Activated naive CD8-positive, alpha-beta T cell treated with anti-CD3 and anti-CD28 coated beads for 36 hours (primary cell): ENCODE data around the gene KCNK7. TPM values are rescaled to one million over a fixed set of nuclear protein-coding genes. Genes with fewer than 3 reads are reported as not detected.

Source experiments
- DNase-seq: peaks from one replicate; pipeline ENCODE4 v3.0.0; 2021
- H3K27ac Mint-ChIP-seq: one replicate; pipeline ENCODE4 v1.8.0; 2022; ENCODE audit warnings: mild to moderate bottlenecking, moderate library complexity, mixed read lengths
- H3K27me3 Mint-ChIP-seq: one replicate; pipeline ENCODE4 v1.8.0; 2022; ENCODE audit warnings: mild to moderate bottlenecking, mixed read lengths
- H3K36me3 Mint-ChIP-seq: one replicate; pipeline ENCODE4 v1.8.0; 2021; ENCODE audit warnings: mild to moderate bottlenecking, mixed read lengths
- H3K4me1 Mint-ChIP-seq: one replicate; pipeline ENCODE4 v1.8.0; 2021; ENCODE audit warnings: mixed read lengths
- H3K4me3 Mint-ChIP-seq: one replicate; pipeline ENCODE4 v1.8.0; 2022; ENCODE audit warnings: mild to moderate bottlenecking, moderate library complexity, mixed read lengths
- H3K9me3 Mint-ChIP-seq: one replicate; pipeline ENCODE4 v1.8.0; 2022; ENCODE audit warnings: mixed read lengths
- total RNA-seq, 2 experiments: library from RNA; stranded (reverse); gene quantifications; one replicate each; pipeline ENCODE4 v1.2.3, GENCODE V29; 2021

The KCNK7 gene
- total RNA-seq, 2 experiments from 2014 or later: 0.37 to 0.62 TPM

GRCh38 chr11:65619281-65619928 lies 23.8 kb upstream of the KCNK7 start:
- Mint-ChIP-seq H3K4me3 (no peak overlapping the region), H3K27ac (no peak overlapping the region)

GRCh38 chr11:65618763-65619162 lies 23.2 kb upstream of the KCNK7 start:
- H3K36me3 Mint-ChIP-seq: peaks cover 15% of the 10 kb centered on the region
- peaks cover 19% of the 10 kb centered on the region for H3K4me1 Mint-ChIP-seq
- no peak overlapping the region for H3K4me3 Mint-ChIP-seq
- H3K27me3 Mint-ChIP-seq: no peaks in the 10 kb centered on the region
- H3K27ac Mint-ChIP-seq: peak overlapping the region; percentile 42
- no peak for DNase-seq
- no peaks in the 10 kb centered on the region for H3K9me3 Mint-ChIP-seq

More at GRCh38 chr11:65619281-65619928, 23.8 kb upstream of the KCNK7 start:
- Mint-ChIP-seq H3K36me3 (peaks cover 15% of the 10 kb centered on the region), H3K27me3 (no peaks in the 10 kb centered on the region), H3K9me3 (no peaks in the 10 kb centered on the region), H3K4me1 (peaks cover 19% of the 10 kb centered on the region)
- no peak for DNase-seq

GRCh38 chr11:65617990-65618751 lies 22.6 kb upstream of the KCNK7 start:
- Mint-ChIP-seq H3K27ac (no peak overlapping the region), H3K36me3 (peaks cover 17% of the 10 kb centered on the region), H3K9me3 (no peaks in the 10 kb centered on the region), H3K27me3 (no peaks in the 10 kb centered on the region), H3K4me3 (no peak overlapping the region), H3K4me1 (peaks cover 19% of the 10 kb centered on the region)
- DNase-seq: no peak

GRCh38 chr11:65617136-65617850 lies 21.7 kb upstream of the KCNK7 start:
- Mint-ChIP-seq H3K36me3 (peaks cover 23% of the 10 kb centered on the region), H3K27me3 (no peaks in the 10 kb centered on the region), H3K9me3 (no peaks in the 10 kb centered on the region), H3K4me3 (peak overlapping the region; percentile 99), H3K4me1 (peaks cover 28% of the 10 kb centered on the region), H3K27ac (peak overlapping the region; percentile 97)
- no peak for DNase-seq

DNA sequence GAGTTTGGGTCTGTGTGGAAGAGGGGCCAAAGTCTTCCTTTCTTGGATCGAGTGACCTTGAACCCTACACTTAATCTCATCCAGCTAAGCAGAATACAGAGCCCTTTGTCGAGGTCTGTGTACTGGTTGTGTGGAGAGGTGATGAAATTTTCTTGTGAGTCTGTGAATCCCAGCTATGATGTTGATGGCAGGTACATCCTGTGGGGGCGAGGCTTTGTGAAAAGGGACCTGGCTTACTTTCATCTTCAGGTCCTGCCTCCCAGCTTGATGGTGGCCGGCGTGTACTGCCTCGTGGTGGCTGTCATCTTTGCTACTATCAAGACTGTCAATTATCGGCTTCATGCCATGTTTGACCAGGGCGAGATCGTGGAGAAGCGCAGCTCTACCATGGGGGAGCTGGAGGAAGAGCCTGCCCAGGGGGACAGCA lies 21.0 kb upstream of the KCNK7 start:
- Mint-ChIP-seq H3K27me3 (no peaks in the 10 kb centered on the region), H3K9me3 (no peaks in the 10 kb centered on the region), H3K27ac (peak overlapping the region; percentile 97), H3K4me3 (peak overlapping the region; percentile 99), H3K4me1 (peaks cover 33% of the 10 kb centered on the region), H3K36me3 (peaks cover 22% of the 10 kb centered on the region)
- DNase-seq: peak; percentile 50

DNA sequence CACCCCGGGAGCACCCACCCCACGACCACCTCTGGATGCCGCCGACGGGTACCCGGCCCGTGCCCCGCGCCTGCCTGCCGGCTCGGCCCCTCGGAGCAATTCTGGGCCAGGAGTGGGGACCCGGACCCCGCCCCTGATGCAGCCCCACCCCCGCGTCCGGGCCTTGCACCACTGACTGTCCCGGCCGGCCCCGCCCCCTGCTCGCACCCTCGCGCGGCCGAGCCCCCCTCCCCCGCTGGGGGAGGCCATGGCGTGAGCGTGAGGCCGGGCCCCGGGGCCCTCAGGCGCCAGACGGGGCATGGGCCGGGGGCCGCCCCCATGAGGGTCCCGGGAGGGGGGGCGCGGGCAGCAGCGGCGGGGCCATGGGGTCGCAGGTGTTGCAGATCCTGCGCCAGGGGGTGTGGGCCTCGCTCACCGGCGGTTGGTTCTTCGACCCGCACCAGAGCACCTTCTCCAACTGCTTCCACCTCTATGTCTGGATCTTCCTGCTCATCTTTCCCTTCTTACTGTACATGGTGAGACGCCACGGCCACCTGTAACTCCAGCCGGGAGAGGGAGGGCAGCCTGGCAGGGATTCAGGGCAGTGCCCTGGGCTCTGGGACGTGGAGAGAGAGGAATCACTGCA lies 20.5 kb upstream of the KCNK7 start:
- peaks cover 37% of the 10 kb centered on the region for H3K4me1 Mint-ChIP-seq
- H3K36me3 Mint-ChIP-seq: peaks cover 23% of the 10 kb centered on the region
- no peaks in the 10 kb centered on the region for H3K27me3 Mint-ChIP-seq
- H3K27ac Mint-ChIP-seq: peak overlapping the region; percentile 98
- peak; percentile 70 for DNase-seq
- H3K4me3 Mint-ChIP-seq: peak overlapping the region; percentile 99
- no peaks in the 10 kb centered on the region for H3K9me3 Mint-ChIP-seq

- Mint-ChIP-seq H3K27me3 (no peaks in the 10 kb centered on the region), H3K36me3 (peaks cover 24% of the 10 kb centered on the region), H3K4me3 (peak within 1 kb of the TSS; percentile 99), H3K27ac (peak within 1 kb of the TSS; percentile 98), H3K4me1 (peaks cover 42% of the 10 kb centered on the region), H3K9me3 (no peaks in the 10 kb centered on the region)
- peak; percentile 100 for DNase-seq
Observed at GRCh38 chr11:65615229-65615949, 19.8 kb upstream of the KCNK7 start, which contains the start of gene PCNX3. TSS of gene PCNX3 (plus strand) at chr11:65615776. CDS start at chr11:65616312, 536 bp downstream.

- H3K4me3 Mint-ChIP-seq: peak overlapping the region; percentile 95
- no peaks in the 10 kb centered on the region for H3K27me3 Mint-ChIP-seq
- peaks cover 25% of the 10 kb centered on the region for H3K36me3 Mint-ChIP-seq
- H3K27ac Mint-ChIP-seq: peak overlapping the region; percentile 80
- peak; percentile 29 for DNase-seq
- peaks cover 49% of the 10 kb centered on the region for H3K4me1 Mint-ChIP-seq
- H3K9me3 Mint-ChIP-seq: no peaks in the 10 kb centered on the region
Observed at GRCh38 chr11:65613091-65613928, 17.7 kb upstream of the KCNK7 start.

- H3K4me1 Mint-ChIP-seq: peaks cover 49% of the 10 kb centered on the region
- no peaks in the 10 kb centered on the region for H3K9me3 Mint-ChIP-seq
- H3K36me3 Mint-ChIP-seq: peaks cover 25% of the 10 kb centered on the region
- no peaks in the 10 kb centered on the region for H3K27me3 Mint-ChIP-seq
- no peak for DNase-seq
- peak overlapping the region; percentile 95 for H3K4me3 Mint-ChIP-seq
- H3K27ac Mint-ChIP-seq: peak overlapping the region; percentile 80
Observed at GRCh38 chr11:65612691-65613090, 17.1 kb upstream of the KCNK7 start.

GRCh38 chr11:65611758-65612603 lies 16.4 kb upstream of the KCNK7 start:
- Mint-ChIP-seq H3K4me3 (peak overlapping the region; percentile 95), H3K36me3 (peaks cover 25% of the 10 kb centered on the region), H3K27ac (peak overlapping the region; percentile 80), H3K9me3 (no peaks in the 10 kb centered on the region), H3K27me3 (no peaks in the 10 kb centered on the region), H3K4me1 (peaks cover 43% of the 10 kb centered on the region)
- no peak for DNase-seq

DNA sequence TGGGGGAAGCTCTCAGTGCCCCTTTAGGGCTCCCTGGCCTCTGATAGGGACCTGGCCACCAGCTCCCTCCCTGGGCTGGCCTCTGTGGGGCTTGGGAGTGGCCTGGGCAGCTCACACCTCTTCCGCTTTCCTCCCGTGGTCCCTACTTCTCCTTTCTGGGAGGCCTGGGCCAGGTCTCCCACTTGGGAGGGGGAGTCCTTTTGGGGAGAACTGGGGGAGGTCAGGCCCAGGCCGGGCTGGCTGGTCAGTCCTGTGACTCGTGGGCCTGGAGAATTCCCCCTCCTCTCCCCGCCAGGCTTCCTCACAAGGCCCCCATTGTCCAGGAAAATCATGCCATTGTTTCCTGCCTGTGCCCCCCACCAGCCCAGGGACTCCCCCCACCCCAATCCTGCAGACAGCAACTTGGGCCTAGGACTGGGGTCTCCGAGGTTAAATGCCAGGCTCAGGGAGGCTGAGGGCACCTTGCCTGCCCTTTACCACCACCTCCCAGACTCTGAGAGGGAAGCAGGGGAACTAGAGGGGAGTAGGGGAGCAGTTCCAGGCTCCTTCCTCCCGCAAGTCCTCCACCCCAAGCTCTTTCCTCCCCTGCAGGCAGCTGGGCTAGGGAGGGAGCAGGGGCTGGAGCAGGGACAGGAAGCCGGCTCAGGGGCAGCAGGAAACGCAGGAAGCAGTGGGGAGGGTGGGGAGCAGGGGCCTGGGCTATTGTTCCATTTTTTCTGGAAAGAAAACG lies 15.6 kb upstream of the KCNK7 start:
- Mint-ChIP-seq H3K36me3 (peaks cover 20% of the 10 kb centered on the region), H3K9me3 (no peaks in the 10 kb centered on the region), H3K27me3 (no peaks in the 10 kb centered on the region), H3K4me3 (peak overlapping the region; percentile 95), H3K27ac (peak overlapping the region; percentile 70), H3K4me1 (peaks cover 41% of the 10 kb centered on the region)
- no peak for DNase-seq

DNA sequence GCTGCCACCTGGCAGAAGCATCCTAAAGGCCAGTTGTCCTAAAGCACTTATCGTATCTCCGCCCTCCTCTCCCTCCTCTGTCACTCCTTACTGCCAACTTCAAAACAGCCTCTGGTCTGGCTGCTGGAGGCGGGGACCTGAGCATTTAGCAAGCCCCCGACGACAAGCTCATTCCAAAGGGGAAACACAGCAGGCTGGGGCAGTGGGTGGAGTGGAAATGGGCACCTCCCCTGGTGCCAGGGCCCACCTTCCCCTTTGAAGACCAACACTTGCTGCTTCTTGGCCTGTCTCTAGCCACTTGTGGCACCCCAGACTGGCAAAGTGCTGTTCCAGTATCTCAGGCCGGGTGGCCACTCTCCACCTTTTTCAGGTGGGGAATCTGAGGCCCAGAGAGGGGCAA lies 14.8 kb upstream of the KCNK7 start:
- Mint-ChIP-seq H3K4me1 (peaks cover 41% of the 10 kb centered on the region), H3K27ac (peak overlapping the region; percentile 14), H3K27me3 (no peaks in the 10 kb centered on the region), H3K9me3 (no peaks in the 10 kb centered on the region), H3K4me3 (no peak overlapping the region), H3K36me3 (peaks cover 21% of the 10 kb centered on the region)
- DNase-seq: no peak
